K562 (cell line): ENCODE results near the gene DPYSL4. TPM values are rescaled to one million over a fixed set of nuclear protein-coding genes. Genes with fewer than 3 reads are reported as not detected.

Experiments used
- ATAC-seq: fragments of 200-7000 bp; cut with Tn5 transposase; 3 replicates; pipeline ENCODE4 v1.9.1; 2020; ENCODE audit warnings: moderate library complexity
- BruUV-seq: library from RNA; stranded (reverse); fragments of 400-500 nt; replicated peaks from 2 replicates; lab custom pipeline; 2021; lab: Mats Ljungman, UMichigan
- CTCF ChIA-PET: fragments of 300-600 bp; formaldehyde crosslinking; extraction: SDS; loops from one replicate; lab custom pipeline; 2021; ENCODE audit warnings: low intra/inter-chr PET ratio; lab: Yijun Ruan, JAX
- POLR2A ChIA-PET: fragments of 300-600, 350-650 bp; sonication (Branson Sonifier 250); formaldehyde crosslinking; extraction: SDS; loops from one replicate; lab custom pipeline; 2021; ENCODE audit warnings: antibody characterized with exemption, inconsistent platforms; lab: Yijun Ruan, JAX
- DNase-seq, 4 experiments: peaks; one replicate each; pipeline versions ENCODE4 v3.0.0 to v3.0.0-alpha.2; 2011 to 2018; ENCODE audit warnings: low spot score in 3 of 4, mixed read lengths in 3 of 4; ENCODE audit errors: extremely low read depth in 1 of 4
- FAIRE-seq: peaks from 2 replicates; lab custom pipeline; 2011; peaks lifted over from hg19 to GRCh38; lab: Jason Lieb, UNC
- H2AFZ ChIP-seq: 2 replicates; pipeline ENCODE4 v1.6.0; 2011; ENCODE audit warnings: low read depth, low read length, control low read depth, inconsistent platforms
- H3K27ac ChIP-seq: fragments of 200-600 bp; 3 replicates; pipeline ENCODE4 v1.8.0; 2011; ENCODE audit warnings: low read depth, mild to moderate bottlenecking, control low read depth, inconsistent platforms, low read length, moderate library complexity, mixed read lengths; ENCODE audit errors: extremely low read depth
- H3K27me3 ChIP-seq, 2 experiments: fragments of 300-600 bp in 1 of 2; 2 replicates in 1 of 2; 3 replicates in 1 of 2; pipeline versions ENCODE4 v1.6.0 to v1.8.0; 2011; ENCODE audit warnings: inconsistent platforms in 2 of 2, low read length in 2 of 2, mild to moderate bottlenecking in 1 of 2, mixed read lengths in 1 of 2, moderate library complexity in 1 of 2; ENCODE audit not compliant: control insufficient read depth in 2 of 2, insufficient read depth in 2 of 2
- H3K36me3 ChIP-seq: fragments of 300-600 bp; 3 replicates; pipeline ENCODE4 v1.8.0; 2011; ENCODE audit warnings: mild to moderate bottlenecking, low read length, inconsistent platforms; ENCODE audit not compliant: control insufficient read depth, insufficient read depth
- H3K4me1 ChIP-seq, 2 experiments: fragments of 200-600 bp in 1 of 2; replicated peaks in 1 of 2; 2 replicates in 1 of 2; 3 replicates in 1 of 2; pipeline versions ENCODE4 v1.5.1 to v1.8.0; 2011; ENCODE audit warnings: inconsistent platforms in 2 of 2, low read length in 2 of 2, mild to moderate bottlenecking in 1 of 2, mixed read lengths in 1 of 2, moderate library complexity in 1 of 2; ENCODE audit not compliant: control insufficient read depth in 2 of 2, insufficient read depth in 2 of 2
- H3K4me2 ChIP-seq: 2 replicates; pipeline ENCODE4 v1.6.1; 2011; ENCODE audit warnings: low read length, control low read depth, inconsistent platforms, mixed read lengths; ENCODE audit not compliant: insufficient read depth
- H3K4me3 ChIP-seq: fragments of 200-600 bp; sonication (generic), shearing (Covaris generic); 2 replicates; pipeline ENCODE4 v1.5.1; 2016; ENCODE audit warnings: control low read depth, inconsistent platforms
- H3K79me2 ChIP-seq: fragments of 200-600 bp; 3 replicates; pipeline ENCODE4 v1.8.0; 2011; ENCODE audit warnings: low read length, inconsistent platforms; ENCODE audit not compliant: control insufficient read depth, insufficient read depth
- H3K9ac ChIP-seq, 2 experiments: 2 replicates each; pipeline versions ENCODE4 v1.6.0 to v1.6.1; 2011; ENCODE audit warnings: low read depth in 2 of 2, low read length in 2 of 2, control low read depth in 1 of 2, inconsistent platforms in 1 of 2, mild to moderate bottlenecking in 1 of 2, mixed read lengths in 1 of 2; ENCODE audit not compliant: insufficient read depth in 1 of 2
- H3K9me1 ChIP-seq: one replicate; pipeline ENCODE4 v1.6.0; 2011; ENCODE audit warnings: inconsistent platforms, mild to moderate bottlenecking, low read length, moderate library complexity; ENCODE audit not compliant: control insufficient read depth, insufficient read depth
- H3K9me3 ChIP-seq: replicated peaks from 2 replicates; pipeline ENCODE4 v1.5.1; 2011; ENCODE audit warnings: low read depth, low read length, inconsistent platforms; ENCODE audit not compliant: control insufficient read depth, insufficient read depth
- H4K20me1 ChIP-seq: replicated peaks from 2 replicates; pipeline ENCODE4 v1.6.1; 2011; ENCODE audit warnings: low read length, inconsistent platforms, mixed read lengths; ENCODE audit not compliant: control insufficient read depth, insufficient read depth
- CREM ChIP-seq: IDR thresholded peaks from 2 replicates; pipeline ENCODE4 v1.6.1; 2014; ENCODE audit warnings: antibody characterized with exemption, low read depth
- FOXK2 ChIP-seq, 2 experiments: fragments of 450-650 bp; IDR thresholded peaks in 1 of 2; conservative IDR thresholded peaks in 1 of 2; 2 replicates each; pipeline ENCODE4 v1.6.1; 2016; ENCODE audit warnings: low read depth in 2 of 2, mild to moderate bottlenecking in 1 of 2
- KAT8 ChIP-seq: fragments of 450-650 bp; IDR thresholded peaks from 2 replicates; pipeline ENCODE4 v1.6.1; 2016; ENCODE audit warnings: low read depth, mild to moderate bottlenecking
- SMAD2 ChIP-seq: fragments of 150-350 bp; IDR thresholded peaks from 2 replicates; pipeline ENCODE4 v1.6.1; 2014; ENCODE audit warnings: low read depth, mild to moderate bottlenecking, low read length
- SUPT5H ChIP-seq: fragments of 450-650 bp; IDR thresholded peaks from 2 replicates; pipeline ENCODE4 v1.6.1; 2016
- XRCC4 ChIP-seq: IDR thresholded peaks from one replicate; pipeline ENCODE4 v1.6.1; 2011; ENCODE audit not compliant: insufficient read depth, insufficient read length; ENCODE audit errors: extremely low read depth
- ZNF253 ChIP-seq: fragments of 250-450 bp; sonication (Bioruptor Pico); conservative IDR thresholded peaks from 2 replicates; pipeline ENCODE4 v1.6.1; 2021; ENCODE audit warnings: mild to moderate bottlenecking
- ZNF274 ChIP-seq: IDR thresholded peaks from 2 replicates; pipeline ENCODE4 v1.6.1; 2011; ENCODE audit warnings: low read depth, mild to moderate bottlenecking, low read length, moderate library complexity, borderline replicate concordance
- WGBS: fragments of 100-300 bp; shearing (Covaris generic); methylation state at CpG from one replicate; pipeline ENCODE4 v1.1.6; 2016; ENCODE audit warnings: low coverage, mixed read lengths; ENCODE audit not compliant: insufficient coverage; ENCODE audit errors: missing lambda C conversion rate; 5-methylcytosine and 5-hydroxymethylcytosine counted together
- in situ Hi-C: fragments of 300-500 bp; cut with MboI; formaldehyde crosslinking; loops from 4 replicates; pipeline ENCODE4 v1.15.0; 2018; ENCODE audit warnings: inconsistent platforms, mixed read lengths
- intact Hi-C: fragments of 100-400 bp; cut with micrococcal nuclease; formaldehyde crosslinking; loops from 2 replicates; pipeline ENCODE4 v1.14.2; 2022
- polyA plus RNA-seq, 8 experiments: library from polyadenylated mRNA; depleted of rRNA in 4 of 8; stranded (reverse) in 5 of 8; unstranded in 3 of 8; fragments of >200 nt; fragmentation: Nextera tagmentation in 2 of 8; fragmentation: Illumina TruSeq in 1 of 8; extraction: Ambion mirVana in 2 of 8; extraction: Trizol in 1 of 8; gene quantifications; 2 replicates each; pipeline versions ENCODE4 v1.2.1 to v1.2.3, GENCODE V29; 2011 to 2014; ENCODE audit warnings: inconsistent platforms in 1 of 8, missing spikeins in 1 of 8
- total RNA-seq, 7 experiments: library from RNA; depleted of rRNA in 6 of 7; stranded (reverse); fragments of >200 nt in 6 of 7; fragmentation: Illumina TruSeq in 2 of 7; extraction: Trizol in 2 of 7; gene quantifications; 2 replicates each; pipeline versions ENCODE4 v1.2.1 to v1.2.3, GENCODE V29; 2011 to 2021; ENCODE audit warnings: low replicate concordance in 1 of 7
- TF ChIP-seq, protein P1 (sequence below): sonication (generic); formaldehyde crosslinking; IDR thresholded peaks from 2 replicates; pipeline ENCODE4 v1.8.0; 2022; ENCODE audit warnings: missing genetic modification reagents, mild to moderate bottlenecking, borderline replicate concordance
- TF ChIP-seq, protein P2 (sequence below): fragments of 450-650 bp; formaldehyde crosslinking; IDR thresholded peaks from 2 replicates; pipeline ENCODE4 v1.4.0; 2020; ENCODE audit warnings: mild to moderate bottlenecking, mixed read lengths
- TF ChIP-seq, protein P3 (sequence below): sonication (generic); formaldehyde crosslinking; IDR thresholded peaks from 2 replicates; pipeline ENCODE4 v1.8.1; 2023; ENCODE audit warnings: mild to moderate bottlenecking, missing genetic modification reagents

Gene DPYSL4
- total and polyA plus RNA-seq, 9 of the 15 experiments (the other 6 are each of a cell fraction or from before 2014, with no cell fraction given), result 0.03 TPM; not detected in 8

DNA sequence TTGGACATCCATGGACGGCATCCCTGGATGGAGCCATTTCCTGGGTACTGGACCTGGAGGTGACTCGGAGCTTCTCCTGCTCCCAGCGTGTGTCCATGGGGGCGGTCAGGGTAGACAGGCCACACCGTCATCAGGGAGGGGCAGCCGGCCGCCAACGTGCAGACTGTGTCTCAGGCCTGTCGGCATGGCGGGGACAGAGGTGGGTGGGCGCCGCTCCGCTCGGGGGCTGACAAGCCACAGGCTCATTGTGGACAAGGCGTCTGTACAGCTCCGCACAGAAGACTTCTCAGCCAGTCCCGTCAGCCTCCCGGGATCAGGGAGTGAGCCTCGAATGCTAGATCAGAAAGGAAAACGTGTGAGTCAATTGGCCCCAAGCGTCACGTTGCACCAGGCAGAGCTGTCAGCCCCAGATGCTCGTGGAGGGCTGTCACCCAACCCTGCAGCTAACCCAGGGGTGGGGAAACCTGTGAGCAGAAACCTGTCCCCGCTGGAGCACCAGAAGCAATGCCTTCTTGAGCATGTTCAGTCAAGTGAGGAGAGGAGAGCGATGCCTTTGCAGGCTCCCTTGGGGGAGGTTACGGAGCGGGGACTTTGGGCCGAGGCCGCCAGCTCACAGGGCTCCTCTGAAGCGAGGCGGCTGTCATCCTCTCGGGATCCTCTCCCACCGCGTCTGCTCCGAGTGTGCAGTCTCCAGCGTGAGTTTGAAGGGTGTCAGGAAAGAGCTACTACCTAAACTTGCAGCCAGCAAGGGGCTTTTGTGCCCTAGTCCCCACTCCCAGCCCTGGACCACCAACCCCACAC lies 16.0 kb upstream of the DPYSL4 start:
- H3K27me3 ChIP-seq, result peaks cover 2 to 51% of the 10 kb centered on the region in 2 experiments; a peak in 4 of 5 replicates
- no peaks in the 10 kb centered on the region for H3K79me2 ChIP-seq
- WGBS, result 3% methylated on average over 21 of the region's 36 CpGs
- TF ChIP-seq, protein P1, sequence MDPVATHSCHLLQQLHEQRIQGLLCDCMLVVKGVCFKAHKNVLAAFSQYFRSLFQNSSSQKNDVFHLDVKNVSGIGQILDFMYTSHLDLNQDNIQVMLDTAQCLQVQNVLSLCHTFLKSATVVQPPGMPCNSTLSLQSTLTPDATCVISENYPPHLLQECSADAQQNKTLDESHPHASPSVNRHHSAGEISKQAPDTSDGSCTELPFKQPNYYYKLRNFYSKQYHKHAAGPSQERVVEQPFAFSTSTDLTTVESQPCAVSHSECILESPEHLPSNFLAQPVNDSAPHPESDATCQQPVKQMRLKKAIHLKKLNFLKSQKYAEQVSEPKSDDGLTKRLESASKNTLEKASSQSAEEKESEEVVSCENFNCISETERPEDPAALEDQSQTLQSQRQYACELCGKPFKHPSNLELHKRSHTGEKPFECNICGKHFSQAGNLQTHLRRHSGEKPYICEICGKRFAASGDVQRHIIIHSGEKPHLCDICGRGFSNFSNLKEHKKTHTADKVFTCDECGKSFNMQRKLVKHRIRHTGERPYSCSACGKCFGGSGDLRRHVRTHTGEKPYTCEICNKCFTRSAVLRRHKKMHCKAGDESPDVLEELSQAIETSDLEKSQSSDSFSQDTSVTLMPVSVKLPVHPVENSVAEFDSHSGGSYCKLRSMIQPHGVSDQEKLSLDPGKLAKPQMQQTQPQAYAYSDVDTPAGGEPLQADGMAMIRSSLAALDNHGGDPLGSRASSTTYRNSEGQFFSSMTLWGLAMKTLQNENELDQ (CRISPR knock-in tag), result no peak
- TF ChIP-seq CREM, result no peak
- no peak for TF ChIP-seq ZNF253 (CRISPR knock-in tag)
- TF ChIP-seq SMAD2, result no peak
- TF ChIP-seq ZNF274, result no peak
- TF ChIP-seq KAT8, result no peak
- no peak for TF ChIP-seq XRCC4
- TF ChIP-seq, protein P2, sequence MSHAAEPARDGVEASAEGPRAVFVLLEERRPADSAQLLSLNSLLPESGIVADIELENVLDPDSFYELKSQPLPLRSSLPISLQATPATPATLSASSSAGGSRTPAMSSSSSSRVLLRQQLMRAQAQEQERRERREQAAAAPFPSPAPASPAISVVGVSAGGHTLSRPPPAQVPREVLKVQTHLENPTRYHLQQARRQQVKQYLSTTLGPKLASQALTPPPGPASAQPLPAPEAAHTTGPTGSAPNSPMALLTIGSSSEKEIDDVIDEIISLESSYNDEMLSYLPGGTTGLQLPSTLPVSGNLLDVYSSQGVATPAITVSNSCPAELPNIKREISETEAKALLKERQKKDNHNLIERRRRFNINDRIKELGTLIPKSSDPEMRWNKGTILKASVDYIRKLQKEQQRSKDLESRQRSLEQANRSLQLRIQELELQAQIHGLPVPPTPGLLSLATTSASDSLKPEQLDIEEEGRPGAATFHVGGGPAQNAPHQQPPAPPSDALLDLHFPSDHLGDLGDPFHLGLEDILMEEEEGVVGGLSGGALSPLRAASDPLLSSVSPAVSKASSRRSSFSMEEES (CRISPR knock-in tag), result no peak
- TF ChIP-seq FOXK2 (conservative IDR thresholded peaks at IDR 0.05 in 1 of 2, IDR thresholded peaks at IDR 0.05 in 1 of 2; ENCODE audit: low read depth in 2 of 2), result no peak
- TF ChIP-seq, protein P3, sequence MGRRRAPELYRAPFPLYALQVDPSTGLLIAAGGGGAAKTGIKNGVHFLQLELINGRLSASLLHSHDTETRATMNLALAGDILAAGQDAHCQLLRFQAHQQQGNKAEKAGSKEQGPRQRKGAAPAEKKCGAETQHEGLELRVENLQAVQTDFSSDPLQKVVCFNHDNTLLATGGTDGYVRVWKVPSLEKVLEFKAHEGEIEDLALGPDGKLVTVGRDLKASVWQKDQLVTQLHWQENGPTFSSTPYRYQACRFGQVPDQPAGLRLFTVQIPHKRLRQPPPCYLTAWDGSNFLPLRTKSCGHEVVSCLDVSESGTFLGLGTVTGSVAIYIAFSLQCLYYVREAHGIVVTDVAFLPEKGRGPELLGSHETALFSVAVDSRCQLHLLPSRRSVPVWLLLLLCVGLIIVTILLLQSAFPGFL (CRISPR knock-in tag), result no peak
- TF ChIP-seq SUPT5H, result no peak
- H3K36me3 ChIP-seq, result no peaks in the 10 kb centered on the region
- no peak overlapping the region for H3K4me3 ChIP-seq
- H3K4me1 ChIP-seq, result peaks cover 0 to 7% of the 10 kb centered on the region in 2 experiments; a peak in 2 of 5 replicates
- no peaks in the 10 kb centered on the region for H4K20me1 ChIP-seq
- FAIRE-seq, result no peak
- no TSS peak for BruUV-seq
- POLR2A ChIA-PET, result interaction anchor here (0.6 kb wide), 1 partner anchor 265 kb away, joined by 3 read pairs; no protein-coding TSS in a partner anchor
- no peak overlapping the region for H3K9ac ChIP-seq
- DNase-seq, result no peak
- ATAC-seq, result no peak
- H3K27ac ChIP-seq, result no peak overlapping the region
- H3K9me1 ChIP-seq, result no peaks in the 10 kb centered on the region
- intact Hi-C loops (no loop called here), in situ Hi-C loops (no loop called here)
- no peak overlapping the region for H3K4me2 ChIP-seq
- 0 out of 2 replicates have a peak, but pooled peaks cover 3% of the 10 kb centered on the region for H3K9me3 ChIP-seq
- CTCF ChIA-PET, result no interaction called here
- no peak overlapping the region for H2AFZ ChIP-seq
